HCT116 (cell line): Measurements from ENCODE around the gene C11orf98. TPM values are rescaled to one million over a fixed set of nuclear protein-coding genes. Genes with fewer than 3 reads are reported as not detected.

Experiments
- ATAC-seq: fragments of 200-7000 bp; cut with Tn5 transposase; 2 replicates; pipeline ENCODE4 v1.9.1; 2020; ENCODE audit warnings: mild to moderate bottlenecking, moderate library complexity
- BruUV-seq: library from RNA; stranded (reverse); fragments of 400-500 nt; replicated peaks from 2 replicates; lab custom pipeline; 2021; lab: Mats Ljungman, UMichigan
- CTCF ChIA-PET: fragments of 300-600 bp; sonication (Branson Sonifier 250); formaldehyde crosslinking; loops from one replicate; lab custom pipeline; 2021; ENCODE audit warnings: antibody characterized with exemption; lab: Charles Lee
- POLR2A ChIA-PET: fragments of 300-600, 350-600 bp; sonication (Branson Sonifier 250); formaldehyde crosslinking; loops from one replicate; lab custom pipeline; 2021; ENCODE audit warnings: antibody characterized with exemption; lab: Charles Lee
- RAD21 ChIA-PET, 2 experiments: fragments of 300-600 bp; sonication (Branson Sonifier 250); formaldehyde crosslinking; loops; one replicate each; lab custom pipeline; 2023; ENCODE audit warnings: low total read pairs in 2 of 2; ENCODE audit not compliant: uncharacterized antibody in 2 of 2, unreplicated experiment in 2 of 2, low non-redundant PET in 1 of 2; lab: Charles Lee
- DNase-seq: peaks from one replicate; pipeline ENCODE4 v3.0.0-alpha.2; 2010; ENCODE audit warnings: low read depth, low spot score
- H2AFZ ChIP-seq: fragments of 200-600 bp; shearing (Covaris generic), sonication (generic); 2 replicates; pipeline ENCODE4 v1.6.1; 2017; ENCODE audit warnings: low read depth, mixed run types, mixed read lengths, antibody characterized with exemption, low read length; ENCODE audit not compliant: poor library complexity, severe bottlenecking
- H3K27ac ChIP-seq: 2 replicates; pipeline ENCODE4 v1.5.1; 2012; ENCODE audit warnings: low read depth, low read length
- H3K27me3 ChIP-seq: fragments of 200-600 bp; sonication (generic); 2 replicates; pipeline ENCODE4 v1.6.1; 2016; ENCODE audit warnings: mixed run types, low read length, mixed read lengths; ENCODE audit not compliant: insufficient read depth
- H3K36me3 ChIP-seq, 2 experiments: fragments of 200-500 bp in 1 of 2; fragments of 200-600 bp in 1 of 2; sonication (Bioruptor generic) in 1 of 2; sonication (generic) in 1 of 2; 2 replicates each; pipeline versions ENCODE4 v1.5.1 to v1.6.1; 2014 to 2016; ENCODE audit warnings: low read length in 2 of 2, inconsistent platforms in 1 of 2, mixed read lengths in 1 of 2, mixed run types in 1 of 2; ENCODE audit not compliant: insufficient read depth in 2 of 2, control insufficient read depth in 1 of 2
- H3K4me1 ChIP-seq, 2 experiments: fragments of 200-600 bp in 1 of 2; sonication (generic) in 1 of 2; 2 replicates each; pipeline versions ENCODE4 v1.5.1 to v1.6.1; 2012 to 2017; ENCODE audit warnings: low read length in 2 of 2, inconsistent platforms in 1 of 2, mild to moderate bottlenecking in 1 of 2, mixed read lengths in 1 of 2, mixed run types in 1 of 2, moderate library complexity in 1 of 2; ENCODE audit not compliant: insufficient read depth in 2 of 2, control insufficient read depth in 1 of 2
- H3K4me2 ChIP-seq: fragments of 200-600 bp; sonication (generic); 2 replicates; pipeline ENCODE4 v1.6.1; 2017; ENCODE audit warnings: mixed run types, low read length, mixed read lengths
- H3K4me3 ChIP-seq, 2 experiments: fragments of 200-600 bp in 1 of 2; sonication (generic) in 1 of 2; replicated peaks in 1 of 2; 2 replicates each; pipeline ENCODE4 v1.5.1; 2011 to 2016; ENCODE audit warnings: low read length in 2 of 2, control low read depth in 1 of 2, low read depth in 1 of 2, mild to moderate bottlenecking in 1 of 2, mixed read lengths in 1 of 2, mixed run types in 1 of 2
- H3K79me2 ChIP-seq: fragments of 200-600 bp; sonication (generic); 2 replicates; pipeline ENCODE4 v1.6.1; 2017; ENCODE audit warnings: mild to moderate bottlenecking, mixed run types, low read length, moderate library complexity, mixed read lengths; ENCODE audit not compliant: insufficient read depth
- H3K9ac ChIP-seq: fragments of 200-600 bp; sonication (generic); 2 replicates; pipeline ENCODE4 v1.6.1; 2016; ENCODE audit warnings: low read length, mixed read lengths
- H3K9me2 ChIP-seq: fragments of 200-600 bp; sonication (generic), shearing (Covaris generic); 2 replicates; pipeline ENCODE4 v1.6.1; 2017; ENCODE audit warnings: mixed run types, mild to moderate bottlenecking, moderate library complexity; ENCODE audit not compliant: insufficient read depth
- H3K9me3 ChIP-seq, 2 experiments: fragments of 200-500 bp in 1 of 2; fragments of 200-600 bp in 1 of 2; sonication (Bioruptor generic) in 1 of 2; sonication (generic) in 1 of 2; 2 replicates each; pipeline ENCODE4 v1.6.1; 2014 to 2017; ENCODE audit warnings: low read length in 2 of 2, mixed read lengths in 2 of 2, inconsistent platforms in 1 of 2, low read depth in 1 of 2, mild to moderate bottlenecking in 1 of 2, mixed run types in 1 of 2, moderate library complexity in 1 of 2; ENCODE audit not compliant: control insufficient read depth in 1 of 2, insufficient read depth in 1 of 2
- H4K20me1 ChIP-seq: fragments of 200-600 bp; sonication (generic), shearing (Covaris generic); 2 replicates; pipeline ENCODE4 v1.6.1; 2017; ENCODE audit warnings: mixed run types, mild to moderate bottlenecking, moderate library complexity; ENCODE audit not compliant: insufficient read depth
- EGR1 ChIP-seq: IDR thresholded peaks from 2 replicates; pipeline ENCODE4 v1.6.1; 2012; ENCODE audit warnings: low read depth
- ELF1 ChIP-seq: IDR thresholded peaks from 2 replicates; pipeline ENCODE4 v1.6.1; 2012; ENCODE audit warnings: low read depth, borderline replicate concordance
- FOSL1 ChIP-seq: IDR thresholded peaks from 2 replicates; pipeline ENCODE4 v1.6.1; 2012; ENCODE audit warnings: low read depth
- REST ChIP-seq: IDR thresholded peaks from 2 replicates; pipeline ENCODE4 v1.6.1; 2012; ENCODE audit warnings: low read depth
- SIN3A ChIP-seq: IDR thresholded peaks from 2 replicates; pipeline ENCODE4 v1.6.1; 2012; ENCODE audit warnings: low read depth
- YY1 ChIP-seq: IDR thresholded peaks from 2 replicates; pipeline ENCODE4 v1.6.1; 2011; ENCODE audit warnings: low read length, low read depth, moderate library complexity, mild to moderate bottlenecking; ENCODE audit not compliant: insufficient replicate concordance; ENCODE audit errors: extremely low read depth
- ZFX ChIP-seq: fragments of 450-650 bp; IDR thresholded peaks from 2 replicates; pipeline ENCODE4 v1.6.1; 2017
- intact Hi-C: fragments of 100-400 bp; cut with micrococcal nuclease; formaldehyde crosslinking; loops from 2 replicates; pipeline ENCODE4 v1.10.0; 2022
- total RNA-seq: library from RNA; stranded (reverse); gene quantifications from one replicate; pipeline ENCODE4 v1.2.1, GENCODE V29; 2021; ENCODE audit not compliant: unreplicated experiment

Gene C11orf98
- total RNA-seq, 1 experiment from 2014 or later = 121 TPM

DNA sequence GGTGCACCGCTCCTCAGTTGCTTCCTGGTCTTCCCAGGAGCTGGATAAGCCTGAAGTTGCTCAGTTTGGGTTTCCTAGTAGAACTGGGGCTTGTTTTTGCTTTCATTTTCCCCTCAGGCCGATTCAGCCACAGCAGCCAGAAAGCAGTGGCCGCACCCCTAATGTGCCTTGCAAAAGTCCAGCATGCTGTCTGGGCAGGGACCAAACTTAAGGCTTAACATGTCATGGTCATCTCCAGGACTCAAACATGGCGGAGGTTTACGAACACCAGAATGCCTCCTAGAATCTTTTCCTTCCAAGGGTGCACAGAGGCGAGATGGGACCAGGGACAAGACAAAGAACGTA lies 45.0 kb upstream of the C11orf98 start (continued):
- TF ChIP-seq REST (no peak), FOSL1 (no peak), ELF1 (no peak), ZFX (no peak), EGR1 (no peak), SIN3A (no peak)

DNA sequence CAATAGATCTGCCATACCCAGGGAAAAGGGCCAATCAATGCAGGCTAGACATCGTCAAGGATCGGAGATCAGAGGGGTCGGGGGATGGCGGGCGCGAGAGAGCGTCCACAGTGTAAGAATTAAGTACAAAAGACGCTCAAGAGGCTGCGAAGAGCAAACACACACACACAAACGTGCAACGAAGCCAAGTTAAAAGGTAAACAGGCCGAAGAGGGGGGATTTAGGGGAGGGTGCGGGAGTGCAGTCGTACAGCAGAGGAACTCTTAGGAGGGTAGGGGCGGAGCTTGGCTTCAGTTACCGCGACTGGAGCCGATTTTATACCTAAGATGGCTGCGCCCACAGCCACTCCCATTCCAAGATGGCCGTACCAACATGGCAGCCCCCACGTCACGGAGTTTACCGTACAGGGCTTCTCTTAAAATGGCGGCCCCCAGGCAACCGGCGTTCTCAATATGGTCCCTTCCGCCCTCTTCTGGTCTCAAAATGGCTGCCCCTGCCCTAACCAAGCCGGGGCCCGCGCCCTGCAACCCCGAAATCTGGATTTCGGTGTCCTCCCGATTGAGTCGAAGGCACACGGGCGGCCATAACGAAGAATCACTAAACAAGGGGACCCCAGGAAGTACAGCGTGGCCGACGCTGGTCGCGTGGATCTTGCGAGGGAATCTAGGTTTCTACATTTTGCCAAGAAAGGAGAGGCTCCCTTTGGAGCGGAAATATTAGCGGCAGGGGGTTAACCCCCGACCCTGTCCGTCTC lies 44.4 kb upstream of the C11orf98 start:
- no peak overlapping the region for H3K9ac ChIP-seq
- H3K27ac ChIP-seq = no peak overlapping the region
- H3K36me3 ChIP-seq = peaks cover 24 to 44% of the 10 kb centered on the region in 2 experiments
- no TSS peak for BruUV-seq
- H3K9me2 ChIP-seq = no peaks in the 10 kb centered on the region
- H4K20me1 ChIP-seq = no peaks in the 10 kb centered on the region
- H3K4me1 ChIP-seq = peaks cover 5 to 20% of the 10 kb centered on the region in 2 experiments
- no peak overlapping the region for H3K4me2 ChIP-seq
- no peaks in the 10 kb centered on the region for H3K9me3 ChIP-seq
- H3K27me3 ChIP-seq = no peaks in the 10 kb centered on the region
- DNase-seq = no peak
- no peak overlapping the region for H3K4me3 ChIP-seq
- POLR2A ChIA-PET = interaction anchor here (0.9 kb wide), 1 partner anchor 41 kb away, joined by 3 read pairs; no protein-coding TSS in a partner anchor
- H3K79me2 ChIP-seq = peaks cover 24% of the 10 kb centered on the region
- intact Hi-C loops = no loop called here
- no peak overlapping the region for H2AFZ ChIP-seq
- ATAC-seq = no peak
- RAD21 ChIA-PET = no interaction called here
- CTCF ChIA-PET = no interaction called here
- TF ChIP-seq YY1 = peak; percentile 75
- no peak for TF ChIP-seq SIN3A
